GM18517 (cell line): ENCODE data around the gene DOCK4.

ENCODE experiments used
- ATAC-seq: cut with Tn5 transposase; IDR thresholded peaks from one replicate; pipeline ENCODE4 v1.9.1; 2021; ENCODE audit warnings: mild to moderate bottlenecking, moderate library complexity; ENCODE audit not compliant: unreplicated experiment

The DOCK4 gene

GRCh38 chr7:111705807-111706206 lies 500.4 kb downstream of the DOCK4 start:
- no peak for ATAC-seq

GRCh38 chr7:111697771-111698170 lies 508.4 kb downstream of the DOCK4 start:
- ATAC-seq, result no peak

GRCh38 chr7:111694376-111694775 lies 511.8 kb downstream of the DOCK4 start:
- ATAC-seq, result no peak

- no peak for ATAC-seq
Observed at GRCh38 chr7:111690364-111691111, 515.7 kb downstream of the DOCK4 start.

- ATAC-seq, result no peak
Observed at GRCh38 chr7:111685349-111685748, 520.9 kb downstream of the DOCK4 start.

- ATAC-seq, result no peak
Observed at GRCh38 chr7:111682588-111683340, 523.4 kb downstream of the DOCK4 start.

- no peak for ATAC-seq
Observed at GRCh38 chr7:111681242-111681641, 525.0 kb downstream of the DOCK4 start.

- ATAC-seq, result no peak
Observed at GRCh38 chr7:111678986-111679385, 527.2 kb downstream of the DOCK4 start.

- no peak for ATAC-seq
Observed at GRCh38 chr7:111678281-111678680, 527.9 kb downstream of the DOCK4 start.

- ATAC-seq, result no peak
Observed at GRCh38 chr7:111677848-111678247, 528.4 kb downstream of the DOCK4 start.

- no peak for ATAC-seq
Observed at GRCh38 chr7:111676811-111677210, 529.4 kb downstream of the DOCK4 start.
